ENCODE measurements around the gene RRAD.

DNA sequence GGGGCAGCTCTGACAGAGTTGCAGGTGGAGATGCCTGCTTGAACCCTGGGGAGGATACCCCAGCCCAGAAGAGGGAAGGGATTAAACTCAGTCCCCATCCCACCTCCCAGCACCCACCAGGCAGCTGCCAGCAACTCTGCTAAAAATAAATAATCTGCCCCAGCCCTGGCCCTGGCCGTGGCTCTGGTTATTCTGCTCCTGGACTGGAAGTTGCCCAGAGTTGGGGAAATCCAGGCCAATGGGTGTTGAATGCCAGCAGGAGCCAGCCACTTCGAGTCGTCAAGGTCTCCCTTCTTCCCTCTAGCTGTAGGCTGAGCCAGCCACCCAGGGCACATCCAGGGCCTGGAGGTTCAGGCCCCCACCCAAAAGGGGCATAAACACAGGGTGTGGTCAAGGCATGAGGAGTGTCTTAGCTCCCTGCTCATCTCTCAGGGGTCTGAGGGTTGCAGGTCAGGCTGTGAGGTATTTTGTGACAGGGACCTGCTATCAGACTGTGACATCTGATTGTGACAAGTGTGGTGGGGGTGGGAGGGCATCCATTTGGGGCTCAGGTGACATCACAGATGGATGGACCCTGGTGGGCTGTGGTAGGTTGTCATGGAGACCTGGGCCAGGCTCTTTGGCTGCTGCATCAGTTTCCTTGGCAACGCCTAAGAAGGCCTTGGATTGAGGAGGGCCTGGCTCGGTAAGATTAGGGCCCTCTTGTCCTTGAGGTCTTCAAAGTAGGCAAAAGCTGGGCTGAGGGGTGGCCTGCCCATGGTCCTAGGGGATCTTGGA lies 1.0 kb upstream of the RRAD start:
- no peak for TF ChIP-seq POLR2A (IDR thresholded peaks at IDR 0.05)
- TF ChIP-seq, protein P1, sequence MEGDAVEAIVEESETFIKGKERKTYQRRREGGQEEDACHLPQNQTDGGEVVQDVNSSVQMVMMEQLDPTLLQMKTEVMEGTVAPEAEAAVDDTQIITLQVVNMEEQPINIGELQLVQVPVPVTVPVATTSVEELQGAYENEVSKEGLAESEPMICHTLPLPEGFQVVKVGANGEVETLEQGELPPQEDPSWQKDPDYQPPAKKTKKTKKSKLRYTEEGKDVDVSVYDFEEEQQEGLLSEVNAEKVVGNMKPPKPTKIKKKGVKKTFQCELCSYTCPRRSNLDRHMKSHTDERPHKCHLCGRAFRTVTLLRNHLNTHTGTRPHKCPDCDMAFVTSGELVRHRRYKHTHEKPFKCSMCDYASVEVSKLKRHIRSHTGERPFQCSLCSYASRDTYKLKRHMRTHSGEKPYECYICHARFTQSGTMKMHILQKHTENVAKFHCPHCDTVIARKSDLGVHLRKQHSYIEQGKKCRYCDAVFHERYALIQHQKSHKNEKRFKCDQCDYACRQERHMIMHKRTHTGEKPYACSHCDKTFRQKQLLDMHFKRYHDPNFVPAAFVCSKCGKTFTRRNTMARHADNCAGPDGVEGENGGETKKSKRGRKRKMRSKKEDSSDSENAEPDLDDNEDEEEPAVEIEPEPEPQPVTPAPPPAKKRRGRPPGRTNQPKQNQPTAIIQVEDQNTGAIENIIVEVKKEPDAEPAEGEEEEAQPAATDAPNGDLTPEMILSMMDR (IDR thresholded peaks at IDR 0.05) = no peak
